ENCODE results near the gene NR2C2. TPM values are rescaled to one million over a fixed set of nuclear protein-coding genes. Genes with fewer than 3 reads are reported as not detected.

The NR2C2 gene
- total and polyA plus RNA-seq, 12 donors: 6.4 to 42.2 (median 26.6) TPM

DNA sequence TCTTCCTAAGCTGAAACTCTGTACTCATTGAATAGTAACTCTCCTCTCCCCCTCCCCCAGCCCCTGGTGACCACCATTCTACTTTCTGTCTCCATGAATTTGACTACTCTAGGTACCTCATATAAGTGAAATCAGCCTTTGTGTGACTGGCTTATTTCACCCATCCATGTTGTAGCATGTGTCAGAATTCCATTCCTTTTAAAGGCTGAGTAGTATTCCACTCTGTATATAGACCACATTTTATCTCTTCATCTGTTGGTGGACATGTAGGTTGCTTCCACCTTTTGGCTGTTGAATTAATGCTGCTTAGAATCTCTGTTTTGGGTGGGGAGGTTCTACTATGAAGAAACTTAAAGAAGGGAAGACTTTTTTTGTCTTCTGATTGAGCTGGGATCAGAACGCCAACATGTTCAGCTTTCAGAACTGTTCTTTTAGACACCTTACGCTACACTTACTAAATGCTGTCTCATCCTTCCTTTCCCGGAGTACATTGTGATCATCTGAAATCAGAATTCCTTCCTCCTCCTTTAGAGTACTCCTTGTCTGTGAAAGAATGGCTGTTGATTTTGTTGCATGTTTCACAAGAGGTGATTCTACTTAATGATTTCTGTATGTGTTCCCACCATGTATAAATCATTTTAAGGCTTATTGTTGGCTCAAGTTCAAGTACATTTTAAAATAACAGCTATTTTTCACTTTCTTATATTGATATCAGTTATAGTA, 67.4 kb downstream of the NR2C2 start:
- Histone ChIP-seq H3K27ac (no peak overlapping the region), H3K4me3 (no peak overlapping the region), H3K9me3 (replicated peaks in 1 of 3) (no peaks in the 10 kb centered on the region), H3K36me3 (replicated peaks in 1 of 2) (peaks cover 0 to 47% of the 10 kb centered on the region in 2 donors), H3K27me3 (no peaks in the 10 kb centered on the region), H3K4me1 (replicated peaks in 1 of 2) (peaks cover 3 to 15% of the 10 kb centered on the region in 2 donors)
- intact Hi-C loops (cut with DNase I): loop anchor here in 1 of 2 donors (10.0 kb wide), 1 partner anchor 60 kb away; no protein-coding TSS in a partner anchor
- WGBS, 4 donors: 85 to 92% (median 87%) methylated on average over 3 of the region's 3 CpGs
- DNase-seq: no peak
- TF ChIP-seq, protein P1, sequence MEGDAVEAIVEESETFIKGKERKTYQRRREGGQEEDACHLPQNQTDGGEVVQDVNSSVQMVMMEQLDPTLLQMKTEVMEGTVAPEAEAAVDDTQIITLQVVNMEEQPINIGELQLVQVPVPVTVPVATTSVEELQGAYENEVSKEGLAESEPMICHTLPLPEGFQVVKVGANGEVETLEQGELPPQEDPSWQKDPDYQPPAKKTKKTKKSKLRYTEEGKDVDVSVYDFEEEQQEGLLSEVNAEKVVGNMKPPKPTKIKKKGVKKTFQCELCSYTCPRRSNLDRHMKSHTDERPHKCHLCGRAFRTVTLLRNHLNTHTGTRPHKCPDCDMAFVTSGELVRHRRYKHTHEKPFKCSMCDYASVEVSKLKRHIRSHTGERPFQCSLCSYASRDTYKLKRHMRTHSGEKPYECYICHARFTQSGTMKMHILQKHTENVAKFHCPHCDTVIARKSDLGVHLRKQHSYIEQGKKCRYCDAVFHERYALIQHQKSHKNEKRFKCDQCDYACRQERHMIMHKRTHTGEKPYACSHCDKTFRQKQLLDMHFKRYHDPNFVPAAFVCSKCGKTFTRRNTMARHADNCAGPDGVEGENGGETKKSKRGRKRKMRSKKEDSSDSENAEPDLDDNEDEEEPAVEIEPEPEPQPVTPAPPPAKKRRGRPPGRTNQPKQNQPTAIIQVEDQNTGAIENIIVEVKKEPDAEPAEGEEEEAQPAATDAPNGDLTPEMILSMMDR (IDR thresholded peaks at IDR 0.05): no peak
- no peak for TF ChIP-seq POLR2A (IDR thresholded peaks at IDR 0.05)

DNA sequence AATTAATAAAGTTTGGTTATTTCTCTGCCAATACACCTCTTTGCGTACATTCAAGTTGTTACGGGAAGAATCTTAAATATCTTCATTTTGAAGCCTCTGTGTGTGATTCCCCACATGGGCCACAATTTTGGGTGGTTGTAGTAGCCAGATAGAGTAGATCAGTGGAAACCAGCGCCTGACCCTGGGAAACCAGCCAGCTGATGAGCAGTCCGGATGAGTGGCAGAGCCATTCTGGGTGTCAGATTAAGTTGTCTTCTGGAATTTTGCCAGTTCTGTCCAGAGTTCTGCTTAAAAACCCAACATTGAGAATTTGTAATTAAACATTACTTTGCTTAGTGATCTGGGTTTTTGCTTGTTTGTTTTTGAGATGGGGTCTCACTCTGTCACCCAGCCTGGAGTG, 68.1 kb downstream of the NR2C2 start:
- H3K36me3 ChIP-seq (replicated peaks in 1 of 2): peaks cover 0 to 54% of the 10 kb centered on the region in 2 donors
- TF ChIP-seq, protein P1 (IDR thresholded peaks at IDR 0.05): no peak
- no peak for TF ChIP-seq POLR2A (IDR thresholded peaks at IDR 0.05)

DNA sequence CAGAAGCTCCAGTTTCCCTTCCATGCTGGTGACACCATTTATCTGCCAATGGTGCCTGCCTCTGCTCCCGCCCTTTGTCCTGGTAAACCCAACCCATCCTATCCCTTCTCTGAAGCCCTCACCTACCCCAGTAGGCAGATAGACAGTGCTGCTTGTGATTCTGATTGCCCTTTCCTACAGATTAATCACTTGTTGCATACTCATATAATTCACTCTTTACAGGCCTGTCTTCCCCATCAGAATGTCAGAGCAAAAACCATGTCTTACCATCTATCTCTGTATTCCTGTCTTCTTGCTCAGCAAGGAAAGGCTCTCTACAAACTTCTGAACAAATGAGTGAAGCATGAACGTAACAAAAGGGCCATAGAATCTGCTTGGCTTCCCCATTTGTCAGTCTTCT, 69.8 kb downstream of the NR2C2 start:
- no peaks in the 10 kb centered on the region for H3K27me3 ChIP-seq
- DNase-seq: no peak
- intact Hi-C loops (cut with DNase I): loop anchor here in 1 of 2 donors (10.0 kb wide), 1 partner anchor 62 kb away; no protein-coding TSS in a partner anchor
- H3K36me3 ChIP-seq (replicated peaks in 1 of 2): peaks cover 0 to 67% of the 10 kb centered on the region in 2 donors
- no peaks in the 10 kb centered on the region for H3K9me3 ChIP-seq (replicated peaks in 1 of 3)
- H3K27ac ChIP-seq: no peak overlapping the region
- WGBS, 4 donors: 95 to 100% (median 98%) methylated on average over 2 of the region's 2 CpGs
- peaks cover 3 to 9% of the 10 kb centered on the region in 2 donors for H3K4me1 ChIP-seq (replicated peaks in 1 of 2)
- TF ChIP-seq, protein P1 (IDR thresholded peaks at IDR 0.05): no peak
- no peak for TF ChIP-seq POLR2A (IDR thresholded peaks at IDR 0.05)
- no peak overlapping the region for H3K4me3 ChIP-seq

More for the DNA sequence above, 68.1 kb downstream of the NR2C2 start:
- Histone ChIP-seq H3K4me3 (no peak overlapping the region), H3K27ac (no peak overlapping the region), H3K27me3 (no peaks in the 10 kb centered on the region), H3K9me3 (replicated peaks in 1 of 3) (no peaks in the 10 kb centered on the region), H3K4me1 (replicated peaks in 1 of 2) (peaks cover 3 to 15% of the 10 kb centered on the region in 2 donors)
- DNase-seq: peak; percentile 71 to 88 (median 86)
- 67 to 83% (median 70%) methylated on average over 3 to 4 of the region's 4 CpGs for WGBS, 4 donors
- intact Hi-C loops (cut with DNase I): loop anchor here in 1 of 2 donors (10.0 kb wide), 1 partner anchor 61 kb away; no protein-coding TSS in a partner anchor

DNA sequence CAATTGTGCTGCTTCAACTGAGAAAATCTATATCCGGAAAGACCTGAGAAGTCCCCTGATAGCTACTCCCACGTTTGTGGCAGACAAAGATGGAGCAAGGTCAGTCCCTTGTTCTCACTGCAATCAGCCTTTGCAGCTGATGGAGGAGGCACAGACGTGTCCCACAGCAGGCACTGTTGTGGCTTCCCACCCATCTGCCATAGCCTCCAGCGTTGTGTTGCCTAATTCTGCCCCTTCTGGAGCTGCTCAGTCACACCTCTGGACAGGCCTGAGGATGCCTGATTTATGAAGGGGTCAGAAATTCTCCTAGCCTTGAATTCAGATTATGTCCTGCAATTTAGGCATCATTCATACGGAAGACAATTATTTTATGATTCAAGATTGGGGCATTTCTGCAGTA, 75.9 kb downstream of the NR2C2 start:
- Histone ChIP-seq H3K4me1 (replicated peaks in 1 of 2) (no peaks in the 10 kb centered on the region), H3K27me3 (no peaks in the 10 kb centered on the region), H3K36me3 (replicated peaks in 1 of 2) (peaks cover 0 to 81% of the 10 kb centered on the region in 2 donors), H3K9me3 (replicated peaks in 1 of 3) (no peaks in the 10 kb centered on the region), H3K4me3 (no peak overlapping the region), H3K27ac (no peak overlapping the region)
- DNase-seq: no peak
- TF ChIP-seq POLR2A (IDR thresholded peaks at IDR 0.05): no peak
- TF ChIP-seq, protein P1 (IDR thresholded peaks at IDR 0.05): no peak
- 69 to 77% (median 74%) methylated on average over 5 of the region's 5 CpGs for WGBS, 4 donors
- intact Hi-C loops (cut with DNase I): no loop called here
